HG03108 (cell line): ENCODE data around the gene AFF3.

Experiments used
- ATAC-seq: cut with Tn5 transposase; IDR thresholded peaks from one replicate; pipeline ENCODE4 v1.9.1; 2021; ENCODE audit warnings: moderate library complexity; ENCODE audit not compliant: unreplicated experiment

AFF3 gene

GRCh38 chr2:99727199-99727598, 415.2 kb downstream of the AFF3 start:
- ATAC-seq: no peak

DNA sequence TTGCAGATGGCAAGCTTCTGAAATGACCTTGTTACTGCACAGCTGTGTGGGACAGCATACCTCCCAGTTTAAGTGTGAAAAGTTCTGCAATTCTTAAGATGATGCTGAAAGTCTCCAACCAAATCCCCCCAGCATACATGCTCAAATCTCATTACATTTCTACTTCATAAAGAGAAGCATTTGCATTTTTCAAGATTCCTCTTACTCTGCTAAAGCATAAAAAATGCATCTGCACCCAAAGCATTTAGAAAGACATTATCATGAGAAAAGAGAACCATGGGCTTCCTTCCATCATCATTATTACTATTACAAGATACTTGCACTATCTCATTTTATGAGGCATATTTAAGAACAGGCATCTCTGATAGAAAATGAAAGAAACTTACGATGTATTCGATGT, 415.7 kb downstream of the AFF3 start:
- ATAC-seq: no peak

GRCh38 chr2:99725820-99726219, 416.6 kb downstream of the AFF3 start:
- no peak for ATAC-seq

DNA sequence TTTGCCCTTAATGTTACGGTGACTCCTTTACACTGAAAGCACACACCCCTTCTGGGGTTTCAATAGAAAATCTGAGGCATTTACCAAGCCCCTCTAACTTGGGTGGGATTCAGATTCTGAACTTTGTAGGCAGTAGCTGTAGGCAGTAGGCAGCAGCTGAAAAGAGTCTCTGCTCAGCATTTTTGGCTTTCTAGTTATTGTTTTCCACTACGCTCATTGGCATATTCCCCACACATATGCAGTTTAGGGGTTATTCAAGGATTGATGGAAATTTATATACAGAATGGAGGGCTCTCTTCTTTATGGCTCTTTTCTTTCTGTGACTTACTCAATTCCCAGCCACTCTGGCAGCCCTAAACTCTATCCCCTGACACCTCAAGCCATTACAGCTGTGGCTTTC, 419.9 kb downstream of the AFF3 start:
- ATAC-seq: no peak

GRCh38 chr2:99719102-99719501, 423.3 kb downstream of the AFF3 start:
- ATAC-seq: no peak

- no peak for ATAC-seq
Measured at GRCh38 chr2:99715956-99716355, 426.4 kb downstream of the AFF3 start.

- ATAC-seq: no peak
Measured at GRCh38 chr2:99714349-99714748, 428.0 kb downstream of the AFF3 start.

DNA sequence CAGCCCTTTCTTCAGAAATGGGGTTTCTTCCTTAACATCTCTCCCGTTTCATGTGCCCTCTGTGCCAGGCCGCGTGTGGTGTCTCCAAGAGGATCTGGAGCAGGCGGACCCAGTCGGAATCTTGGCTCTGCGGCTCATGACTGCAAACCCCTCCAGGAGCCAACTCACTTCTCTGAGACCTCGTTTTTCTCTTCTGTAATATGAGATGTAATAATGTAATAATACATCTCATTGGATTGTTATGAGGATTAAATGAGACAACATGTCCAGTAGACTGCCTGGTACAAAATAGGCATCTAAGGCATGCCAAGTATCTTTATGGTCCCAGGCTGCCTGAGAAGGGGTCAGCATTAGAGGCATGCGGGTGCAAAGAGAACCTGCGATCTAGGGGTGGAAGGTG, 431.2 kb downstream of the AFF3 start:
- ATAC-seq: no peak

DNA sequence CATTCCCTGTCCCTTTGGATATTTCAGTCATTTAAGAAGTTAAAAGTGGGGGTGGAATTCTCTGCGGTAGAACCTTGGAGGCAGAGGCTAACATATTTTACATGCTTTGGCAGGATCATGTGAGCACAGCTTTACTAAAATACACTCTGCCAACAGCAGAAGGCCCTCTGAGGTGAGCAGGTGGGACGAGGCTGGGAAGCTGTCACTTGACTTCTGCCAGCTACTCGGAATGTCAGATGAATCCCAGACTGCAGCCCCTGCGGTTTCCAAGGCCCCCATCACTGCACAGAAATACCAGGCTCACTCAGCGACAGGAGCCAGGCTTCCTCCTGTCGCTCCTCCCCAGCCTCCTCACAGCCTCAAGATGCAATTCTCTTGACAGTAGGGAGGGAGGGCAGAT, 431.7 kb downstream of the AFF3 start:
- no peak for ATAC-seq

DNA sequence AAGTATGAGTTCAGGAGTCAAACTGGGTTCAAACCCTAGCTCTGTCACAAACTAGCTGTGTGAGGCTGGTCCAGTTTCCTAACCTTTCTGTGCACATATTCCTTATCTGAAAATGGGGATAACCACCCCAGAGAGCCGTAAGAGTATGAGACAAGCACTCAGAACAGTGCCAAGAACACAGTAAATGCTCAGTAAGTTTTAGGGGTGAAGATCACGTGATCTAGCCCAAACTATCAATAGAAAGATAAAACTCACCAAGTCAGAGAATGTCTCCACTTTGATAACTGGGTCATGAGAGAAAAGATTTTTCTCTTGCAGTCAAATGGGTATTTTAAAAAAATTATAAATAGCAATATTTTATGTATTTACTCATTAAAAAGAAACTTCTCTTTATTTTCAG, 433.2 kb downstream of the AFF3 start:
- no peak for ATAC-seq

DNA sequence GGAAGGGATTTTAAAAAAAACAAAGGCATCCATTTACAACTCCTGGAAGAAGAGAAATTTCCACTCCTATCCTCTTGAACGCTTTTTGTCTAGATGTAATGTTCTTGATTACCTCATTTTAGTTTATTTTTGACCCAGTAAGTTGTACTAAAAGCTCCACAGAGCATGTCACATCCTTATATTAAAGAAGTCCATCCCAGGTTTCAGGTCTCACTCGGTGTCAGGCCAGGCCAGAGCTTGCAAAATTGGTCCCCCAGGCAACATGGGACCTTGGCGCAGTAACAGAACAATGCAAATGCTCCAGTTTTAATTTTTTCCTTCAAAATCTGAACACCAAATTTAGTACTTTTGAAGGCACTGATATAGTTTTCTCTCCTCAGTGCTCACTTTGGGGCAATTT, 434.2 kb downstream of the AFF3 start:
- no peak for ATAC-seq

- ATAC-seq: no peak
Measured at GRCh38 chr2:99707592-99707991, 434.8 kb downstream of the AFF3 start.

- ATAC-seq: no peak
Measured at GRCh38 chr2:99706735-99707134, 435.7 kb downstream of the AFF3 start.

DNA sequence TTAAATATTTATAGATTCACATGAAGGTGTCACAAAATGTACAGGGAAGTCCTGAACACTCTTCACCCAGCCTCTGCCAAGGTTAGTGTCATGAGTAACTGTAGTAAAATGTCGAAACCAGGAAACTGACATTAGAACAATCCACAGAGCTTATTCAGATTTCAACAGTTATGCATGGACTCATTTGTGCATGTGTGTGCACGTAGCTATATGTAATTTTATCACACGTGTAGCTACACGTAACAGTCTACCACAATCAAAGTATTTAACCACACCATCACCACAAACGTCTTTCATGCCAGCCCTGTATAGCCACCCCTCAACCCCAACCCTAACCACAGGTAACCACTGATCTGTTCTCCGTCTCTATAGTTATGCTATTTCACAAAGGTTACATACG, 440.9 kb downstream of the AFF3 start:
- ATAC-seq: no peak

GRCh38 chr2:99700482-99701398, 441.6 kb downstream of the AFF3 start:
- ATAC-seq: no peak

DNA sequence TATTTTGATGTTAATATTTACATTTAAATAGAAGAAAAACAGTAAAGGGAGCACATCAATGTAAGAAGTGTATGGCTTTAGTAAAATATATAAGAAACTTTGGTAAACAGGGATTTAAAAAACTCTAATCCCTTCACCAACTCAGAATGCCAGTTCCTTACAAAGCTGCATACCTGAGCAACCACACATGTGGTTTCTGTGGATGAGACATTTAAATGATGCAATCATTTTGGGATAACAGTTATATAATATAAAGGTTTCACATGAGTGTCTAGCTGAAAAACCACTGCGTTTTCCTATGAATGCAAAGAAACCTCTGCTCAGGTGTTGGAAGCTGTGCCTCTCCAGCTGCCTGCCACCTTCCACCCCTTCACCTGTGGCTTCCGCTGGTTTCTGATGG, 443.5 kb downstream of the AFF3 start:
- ATAC-seq: no peak

- no peak for ATAC-seq
Measured at GRCh38 chr2:99697811-99698568, 444.4 kb downstream of the AFF3 start.

DNA sequence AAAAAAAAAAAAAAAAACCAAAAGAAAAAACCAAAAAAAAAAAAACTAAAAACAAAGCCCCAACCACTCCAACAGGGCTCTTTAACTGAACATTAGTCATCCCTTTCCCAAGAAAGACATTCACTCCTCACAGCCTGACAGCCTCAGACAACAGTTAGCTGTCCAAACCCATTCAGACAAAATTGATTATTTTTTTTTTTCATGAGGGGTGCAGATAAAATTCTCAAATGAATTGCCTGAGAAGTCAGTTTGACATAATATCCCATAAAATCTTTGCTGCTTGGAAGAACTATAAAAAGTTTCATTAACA, 446.5 kb downstream of the AFF3 start:
- no peak for ATAC-seq

DNA sequence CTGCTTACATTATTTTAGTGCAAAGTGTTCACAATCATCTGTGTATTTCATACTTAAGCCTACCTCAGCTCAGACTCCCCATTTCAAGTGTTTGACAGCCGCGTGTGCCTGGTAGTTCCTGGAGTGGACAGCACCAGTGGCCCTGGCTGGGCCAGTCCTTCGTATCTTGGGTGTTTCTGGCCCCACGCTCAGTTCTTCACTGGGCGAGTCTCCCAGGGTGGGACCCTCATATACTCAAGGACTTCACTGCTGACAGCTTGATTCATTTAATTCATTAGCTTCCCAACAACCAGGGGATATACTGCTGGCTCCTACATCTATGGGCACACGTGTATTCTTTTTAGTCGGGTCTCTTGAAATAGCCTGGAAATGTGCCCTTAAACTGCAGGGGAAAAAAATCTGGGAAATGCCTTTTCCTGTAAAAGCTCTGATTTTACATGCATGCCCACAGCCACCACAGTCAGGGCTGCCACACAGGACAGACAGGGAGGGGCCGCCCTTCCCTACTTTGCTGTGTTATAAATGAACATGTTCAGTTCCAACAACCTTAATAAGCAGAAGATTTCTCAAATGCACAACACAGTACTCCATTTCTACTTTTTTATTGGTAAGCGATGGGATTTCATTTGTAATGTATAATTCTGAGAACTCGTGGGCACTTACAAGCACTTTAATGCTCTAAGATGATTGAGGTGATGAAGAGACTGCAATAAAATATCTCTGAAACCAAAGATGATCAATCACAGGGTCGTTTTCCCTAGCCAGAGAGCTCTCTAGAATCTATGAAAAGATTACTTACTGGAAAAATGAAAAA, 447.1 kb downstream of the AFF3 start:
- no peak for ATAC-seq

DNA sequence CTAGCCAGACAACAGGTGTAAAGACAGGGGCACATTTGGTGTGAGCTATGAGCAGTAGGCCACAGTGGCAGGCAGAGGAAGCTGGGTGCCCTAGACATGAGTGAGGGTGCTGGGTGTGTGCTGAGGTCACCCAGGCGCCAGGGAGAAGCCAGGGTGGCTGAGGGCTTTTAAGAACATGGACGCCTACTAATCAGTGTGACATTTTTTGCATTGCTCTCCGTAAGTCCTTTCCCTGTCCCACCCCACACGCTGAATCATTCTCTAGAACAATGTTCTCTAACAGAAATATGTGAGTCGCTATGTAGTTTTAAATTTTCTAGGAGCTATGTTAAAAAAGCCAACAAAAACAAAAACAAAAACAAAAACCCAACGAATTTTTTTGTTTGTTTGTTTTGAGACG, 448.1 kb downstream of the AFF3 start:
- ATAC-seq: no peak

GRCh38 chr2:99692785-99693184, 449.6 kb downstream of the AFF3 start:
- no peak for ATAC-seq

DNA sequence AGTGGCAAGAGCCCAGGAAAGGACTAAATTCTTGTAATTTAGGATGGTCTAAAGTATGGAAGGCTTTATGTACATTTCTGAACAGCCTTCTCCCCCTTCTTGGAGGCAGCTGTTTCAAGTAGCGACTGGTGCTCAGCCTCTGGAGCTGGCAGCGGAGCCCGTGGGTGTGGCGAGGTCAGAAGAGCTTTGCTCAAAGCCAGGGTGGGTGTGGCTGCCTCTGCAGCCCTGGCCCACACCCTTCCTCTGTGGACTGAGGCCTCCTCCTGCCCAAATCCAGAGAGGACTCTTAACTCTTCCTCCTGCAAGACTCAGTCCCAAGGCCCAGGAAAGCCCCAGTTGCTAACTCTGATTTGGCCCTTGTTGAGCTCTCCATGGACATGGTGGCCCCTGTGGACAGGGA, 450.5 kb downstream of the AFF3 start:
- no peak for ATAC-seq
